Activated CD8-positive, alpha-beta memory T cell treated with anti-CD3 and anti-CD28 coated beads, Interleukin-2, amount 50 U/mL, for 48 hours (primary cell): ENCODE data around the gene TTC7B.

Experiments used
- DNase-seq: peaks from one replicate; pipeline ENCODE4 v3.0.0-alpha.2; 2020

TTC7B gene

DNA sequence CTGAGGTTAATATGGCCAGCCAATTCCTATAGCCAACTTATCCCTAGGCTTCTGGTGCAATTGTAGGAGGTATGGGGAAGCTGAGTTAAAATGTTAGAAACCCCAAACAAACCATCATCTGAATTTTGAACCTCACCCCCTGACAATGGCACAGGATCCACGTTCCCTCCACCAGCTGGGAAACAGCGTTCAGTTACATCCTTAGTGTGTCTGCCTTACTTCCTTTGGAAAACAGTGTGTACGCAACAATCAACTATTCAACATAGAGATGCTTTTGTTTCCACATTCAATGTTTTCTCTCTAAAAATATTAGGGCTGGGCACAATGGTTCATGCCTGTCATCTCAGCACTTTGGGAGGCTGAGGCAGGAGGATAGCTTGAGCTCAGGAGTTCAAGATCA, 203.4 kb downstream of the TTC7B start:
- no peak for DNase-seq

DNA sequence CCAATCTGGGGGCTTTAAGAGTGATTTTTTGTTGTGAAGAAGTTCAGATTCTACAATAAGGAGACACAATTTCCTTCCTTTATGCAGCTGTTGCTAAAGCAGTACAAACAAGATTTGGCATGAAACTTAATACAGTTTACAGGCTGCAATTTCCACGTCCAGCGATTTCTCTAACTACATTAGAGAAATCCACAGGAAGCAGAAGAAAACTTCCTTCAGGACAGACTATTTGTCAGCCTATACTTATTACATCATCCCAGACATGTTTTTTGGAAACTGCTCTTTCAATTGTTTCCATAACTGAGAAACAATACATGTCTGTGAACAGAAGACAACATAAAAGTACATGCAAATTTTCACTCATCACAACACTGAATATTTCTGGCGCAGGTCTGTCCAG, 204.3 kb downstream of the TTC7B start:
- no peak for DNase-seq

DNA sequence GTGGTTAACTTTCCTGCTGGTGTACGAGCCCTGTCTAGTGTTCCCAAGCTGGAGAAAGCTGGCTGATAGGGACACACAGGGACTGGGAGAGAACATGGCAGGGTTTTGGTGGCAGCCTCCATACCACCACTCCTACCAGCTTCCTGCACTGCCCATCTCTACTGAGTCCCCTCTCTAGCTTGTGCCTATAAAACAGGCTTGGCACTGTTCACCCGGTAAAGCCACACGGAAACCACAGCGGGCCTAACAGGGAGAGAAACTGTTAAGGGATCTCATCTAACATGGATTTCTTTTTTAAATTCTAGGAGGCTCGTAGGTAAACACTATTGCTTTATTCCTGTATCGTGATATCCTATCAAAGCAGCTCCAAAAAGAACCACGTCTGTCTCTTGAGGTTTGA, 204.7 kb downstream of the TTC7B start:
- DNase-seq = no peak

DNA sequence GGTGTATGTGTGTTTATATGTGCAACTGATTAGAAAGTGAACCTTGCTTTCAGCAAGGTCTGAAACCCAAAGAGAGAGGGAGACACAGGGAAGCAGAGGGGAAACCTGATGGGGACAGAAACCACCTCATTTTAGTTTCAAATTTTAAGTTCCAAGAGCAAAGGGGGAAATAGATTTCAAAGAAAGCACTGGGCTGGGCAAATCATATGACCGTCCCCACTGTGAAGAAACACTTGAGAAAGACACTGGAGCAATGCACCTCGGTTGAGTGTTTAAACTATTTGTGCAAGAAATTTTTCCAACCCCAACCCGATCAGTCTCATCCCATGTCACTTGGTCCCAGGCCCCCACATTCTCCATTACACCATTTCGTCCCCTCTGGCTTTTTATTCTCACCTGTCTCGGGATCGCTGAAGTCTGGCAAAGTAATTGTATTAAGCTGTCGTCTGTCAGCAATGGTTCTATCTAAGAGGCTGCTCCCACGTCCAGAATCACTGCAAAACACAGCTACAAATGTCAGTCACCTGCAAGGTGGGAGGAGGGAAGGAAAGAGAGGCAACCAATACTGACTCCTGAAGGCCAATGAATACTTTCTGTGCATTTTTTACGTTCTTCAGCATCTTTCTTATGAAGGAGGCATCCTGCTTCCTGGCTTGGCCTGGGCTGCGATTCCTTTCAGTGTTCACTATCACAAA, 205.7 kb downstream of the TTC7B start:
- no peak for DNase-seq

DNA sequence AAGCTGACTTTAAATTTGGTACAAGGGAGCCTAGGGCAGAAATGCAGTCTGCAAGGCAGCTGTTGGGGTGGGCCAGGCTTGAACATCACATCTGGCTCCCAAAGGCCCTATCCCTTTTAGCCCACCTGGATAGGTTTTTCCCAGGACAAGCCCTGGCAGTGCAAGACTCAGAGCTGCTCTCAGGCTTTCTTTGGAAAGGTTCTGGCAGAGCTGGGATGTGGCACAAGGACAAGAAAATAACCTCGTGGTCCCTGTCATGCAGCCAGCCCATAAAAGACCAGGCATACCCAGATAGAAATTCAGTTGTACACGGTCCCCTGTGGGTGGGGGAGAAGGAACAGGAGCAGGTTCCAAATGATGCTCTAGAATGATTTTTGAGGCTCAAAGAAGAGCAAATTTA, 206.9 kb downstream of the TTC7B start:
- DNase-seq = no peak

DNA sequence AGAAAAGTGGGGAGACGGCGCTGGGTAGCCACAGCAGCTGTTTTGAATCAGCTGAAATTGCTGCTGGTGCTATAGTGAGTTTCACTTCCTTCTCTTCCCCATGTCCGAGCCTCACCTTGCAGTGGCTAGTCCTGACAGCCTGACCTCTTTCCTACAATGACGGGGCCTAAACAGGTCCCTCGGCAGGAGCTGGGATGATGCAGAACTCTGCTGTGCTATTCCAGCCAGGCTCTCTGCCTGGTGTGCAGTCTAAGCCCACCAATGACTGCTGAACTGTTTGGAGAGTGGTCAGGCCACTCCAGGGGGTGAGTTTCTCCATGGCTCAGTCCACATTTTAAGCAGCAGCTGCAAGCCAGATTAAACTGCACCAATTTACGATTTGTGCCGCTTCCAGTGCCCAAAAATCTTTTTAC, 207.3 kb downstream of the TTC7B start:
- no peak for DNase-seq

DNA sequence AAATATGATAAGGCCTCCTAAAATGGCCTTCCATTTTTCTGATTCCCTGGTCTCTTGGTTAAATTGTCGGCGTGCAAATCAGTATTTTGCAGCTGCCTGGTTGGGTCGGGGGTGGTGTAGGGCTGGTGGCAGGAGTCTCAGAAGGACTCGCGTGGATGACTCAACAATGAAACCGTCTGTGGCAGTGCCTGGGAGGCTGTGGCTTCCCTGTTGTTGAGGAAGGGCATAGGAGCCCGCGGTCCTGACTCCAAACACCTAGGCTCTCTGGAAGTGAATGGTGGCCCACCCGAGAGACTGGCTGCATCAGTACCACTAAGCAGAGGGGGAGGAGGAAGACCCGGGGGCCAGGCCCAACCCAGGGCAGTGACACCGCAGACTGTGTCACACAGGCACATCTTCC, 207.9 kb downstream of the TTC7B start:
- DNase-seq = no peak

DNA sequence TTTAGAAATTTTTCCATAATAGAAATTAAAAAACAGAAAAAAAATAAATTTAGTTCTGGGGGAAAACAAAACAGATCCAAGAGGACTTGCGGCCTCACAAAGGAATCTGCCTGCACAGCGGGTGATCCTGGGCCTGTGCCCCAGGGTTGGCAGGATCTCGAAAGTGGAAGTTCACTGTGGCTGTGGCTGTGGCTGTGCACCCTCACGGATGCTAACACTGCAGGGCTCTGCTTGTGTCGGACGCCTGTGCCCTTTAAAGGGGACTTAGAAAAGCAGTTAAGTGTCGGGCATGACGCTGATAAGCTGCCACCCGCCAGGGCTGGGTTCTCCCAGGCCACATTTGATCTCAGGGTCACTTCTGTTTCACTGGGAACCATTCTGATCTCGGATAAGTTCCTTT, 209.1 kb downstream of the TTC7B start:
- no peak for DNase-seq

DNA sequence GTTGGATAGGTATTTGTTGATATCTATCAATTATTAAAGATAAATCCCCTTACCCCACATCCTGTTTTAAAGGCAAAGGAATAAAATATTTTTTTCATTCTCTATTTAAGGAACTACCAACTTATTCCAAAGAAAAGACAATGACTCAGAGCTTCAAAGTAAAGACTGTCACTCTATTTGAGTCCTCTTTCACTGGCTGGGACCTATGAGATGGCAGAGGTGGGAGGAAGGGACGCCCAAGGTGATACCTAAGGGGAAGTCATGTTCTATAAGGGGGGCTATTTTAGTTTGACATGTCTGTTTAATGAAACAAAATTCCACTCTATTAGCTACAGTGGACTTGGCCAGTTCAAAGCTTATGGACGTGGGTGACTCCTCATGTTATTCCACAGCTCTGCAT, 209.8 kb downstream of the TTC7B start:
- DNase-seq = no peak

DNA sequence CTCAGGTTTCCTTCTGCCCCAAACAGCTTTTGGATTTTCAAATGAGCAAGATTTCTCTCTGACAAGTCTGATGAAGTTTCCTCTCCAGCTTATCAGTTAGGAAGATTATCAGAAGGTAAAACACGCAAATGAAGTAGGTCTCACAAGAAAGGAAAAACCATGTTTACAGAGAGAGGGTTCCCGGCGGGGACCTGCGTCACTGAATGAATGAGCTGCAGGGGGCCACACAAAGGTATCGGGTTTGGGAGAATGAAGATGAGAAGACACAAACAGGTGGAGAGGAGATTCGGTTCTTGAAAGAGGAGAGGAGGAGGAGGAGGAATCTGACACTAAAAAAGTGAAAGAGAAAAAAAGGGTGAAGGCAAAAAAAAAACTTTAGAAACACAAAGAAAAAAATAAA, 210.8 kb downstream of the TTC7B start:
- DNase-seq = no peak

DNA sequence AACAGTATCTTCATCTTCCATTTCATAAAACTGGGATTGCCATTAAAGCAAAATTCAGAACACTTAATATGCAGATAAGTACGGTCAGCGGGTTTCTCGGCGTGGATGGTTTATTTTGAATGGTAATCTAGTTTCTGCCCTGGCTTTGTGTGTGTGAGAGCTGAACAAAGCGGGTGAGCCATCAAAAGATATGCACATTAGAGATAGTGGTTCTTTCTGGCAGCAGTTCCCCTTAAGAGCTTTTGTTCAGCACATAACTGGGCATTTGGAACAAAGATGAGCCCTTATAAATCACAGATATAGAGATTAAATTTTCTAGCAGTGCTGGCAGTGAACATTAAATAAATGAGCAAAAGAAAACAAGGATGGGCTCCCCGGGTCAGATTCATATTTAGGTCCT, 211.9 kb downstream of the TTC7B start:
- DNase-seq = no peak

DNA sequence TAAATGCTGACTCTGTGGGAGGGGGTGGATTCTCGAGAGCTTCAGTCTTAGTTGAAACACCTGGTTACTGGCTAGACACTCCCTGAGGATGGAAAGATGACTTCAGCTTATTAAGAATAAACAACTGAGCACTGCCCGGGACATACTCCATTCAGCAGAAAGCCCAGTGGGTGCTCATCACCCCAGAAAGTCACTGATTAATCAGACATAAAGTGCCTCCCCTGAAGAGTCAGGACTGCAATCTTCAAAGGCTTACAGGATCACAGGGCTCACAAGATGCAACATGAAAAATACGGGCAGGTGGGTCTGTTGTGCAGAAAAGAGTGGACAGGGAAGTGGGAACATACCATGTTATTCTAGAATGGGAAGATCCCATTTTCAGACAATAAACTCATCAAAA, 212.4 kb downstream of the TTC7B start:
- no peak for DNase-seq

DNA sequence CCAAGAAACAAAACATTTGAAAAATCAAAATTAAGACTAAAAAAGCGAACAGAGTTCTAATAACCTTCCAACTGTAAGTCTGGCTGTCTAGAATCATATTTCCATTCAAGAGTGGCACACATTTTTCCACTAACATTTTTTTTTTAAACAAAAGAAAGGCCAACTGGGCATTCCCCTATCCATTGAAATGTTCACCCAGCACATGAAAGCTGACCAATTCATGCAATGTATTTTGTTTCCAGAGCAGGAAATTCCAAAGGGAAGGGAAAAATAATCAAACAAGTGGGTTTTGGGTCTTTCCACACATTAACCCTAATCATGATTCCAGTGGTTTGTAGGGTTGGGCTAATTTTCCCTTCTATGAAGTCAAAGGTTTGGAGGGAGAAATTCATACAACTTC, 212.9 kb downstream of the TTC7B start:
- DNase-seq = no peak

DNA sequence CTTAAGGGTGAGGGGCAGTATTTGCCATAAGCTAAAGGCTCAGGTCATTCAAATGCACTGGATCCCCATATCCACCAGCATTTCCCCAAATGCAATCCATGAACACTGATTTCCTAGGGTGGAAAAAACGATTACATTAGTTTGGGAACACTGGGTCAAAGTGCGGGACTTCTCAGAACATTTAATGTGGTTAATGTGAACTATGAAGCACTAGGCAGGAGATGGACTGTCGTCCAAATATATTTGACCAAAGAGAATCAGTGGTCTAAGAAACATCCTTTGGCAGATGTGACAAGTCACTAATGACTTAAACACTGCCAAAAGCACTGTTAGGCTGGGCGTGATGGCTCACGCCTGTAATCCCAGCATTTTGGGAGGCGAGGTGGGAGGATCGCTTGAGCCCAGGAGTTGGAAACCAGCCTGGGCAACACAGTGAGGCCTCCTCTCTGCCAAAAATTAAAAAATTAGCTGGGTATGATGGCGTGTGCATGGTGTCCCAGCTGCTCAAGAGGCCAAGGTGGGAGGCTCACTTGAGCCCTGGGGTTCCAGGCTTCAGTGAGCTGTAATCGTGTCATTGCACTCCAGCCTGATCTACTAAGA, 214.0 kb downstream of the TTC7B start:
- DNase-seq = no peak

DNA sequence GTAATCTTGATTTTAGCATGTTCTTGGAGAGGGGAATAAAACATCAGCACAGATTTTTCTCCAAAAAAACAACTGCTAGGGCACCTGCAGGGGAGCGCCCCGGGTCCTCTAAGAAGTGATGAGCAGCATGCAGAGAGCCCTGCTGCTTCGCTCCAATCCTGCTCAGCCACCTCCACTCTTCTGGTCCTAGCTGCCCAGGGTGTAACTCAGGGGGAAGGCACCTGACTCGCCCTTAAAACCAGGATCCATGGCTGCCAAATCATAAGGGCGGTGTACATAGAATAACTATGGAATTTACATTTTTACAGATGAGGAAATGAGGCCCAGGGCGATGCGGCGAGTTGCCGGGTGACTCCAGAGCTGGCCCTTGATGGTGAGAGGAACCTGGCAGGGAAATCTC, 214.7 kb downstream of the TTC7B start:
- DNase-seq = no peak

DNA sequence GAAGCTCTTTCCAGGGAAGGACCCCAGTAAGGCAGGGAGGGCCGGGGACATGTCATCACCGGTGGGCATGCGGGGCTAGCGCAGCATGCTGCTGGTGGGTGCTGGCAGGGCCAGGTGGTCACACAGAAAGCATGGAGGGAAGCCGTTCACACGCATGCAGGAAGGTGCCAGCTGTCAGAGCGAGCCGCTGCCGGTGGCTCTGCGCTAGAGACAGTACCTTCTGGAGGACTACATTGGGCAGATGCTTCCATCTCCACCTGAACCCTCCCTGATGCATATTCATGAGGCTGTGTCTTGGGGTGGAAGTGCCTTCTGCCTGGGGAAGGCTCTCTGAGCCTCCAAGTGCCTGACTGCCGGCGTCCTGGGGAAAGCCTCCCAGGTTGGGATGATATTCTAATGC, 215.6 kb downstream of the TTC7B start:
- DNase-seq = no peak

DNA sequence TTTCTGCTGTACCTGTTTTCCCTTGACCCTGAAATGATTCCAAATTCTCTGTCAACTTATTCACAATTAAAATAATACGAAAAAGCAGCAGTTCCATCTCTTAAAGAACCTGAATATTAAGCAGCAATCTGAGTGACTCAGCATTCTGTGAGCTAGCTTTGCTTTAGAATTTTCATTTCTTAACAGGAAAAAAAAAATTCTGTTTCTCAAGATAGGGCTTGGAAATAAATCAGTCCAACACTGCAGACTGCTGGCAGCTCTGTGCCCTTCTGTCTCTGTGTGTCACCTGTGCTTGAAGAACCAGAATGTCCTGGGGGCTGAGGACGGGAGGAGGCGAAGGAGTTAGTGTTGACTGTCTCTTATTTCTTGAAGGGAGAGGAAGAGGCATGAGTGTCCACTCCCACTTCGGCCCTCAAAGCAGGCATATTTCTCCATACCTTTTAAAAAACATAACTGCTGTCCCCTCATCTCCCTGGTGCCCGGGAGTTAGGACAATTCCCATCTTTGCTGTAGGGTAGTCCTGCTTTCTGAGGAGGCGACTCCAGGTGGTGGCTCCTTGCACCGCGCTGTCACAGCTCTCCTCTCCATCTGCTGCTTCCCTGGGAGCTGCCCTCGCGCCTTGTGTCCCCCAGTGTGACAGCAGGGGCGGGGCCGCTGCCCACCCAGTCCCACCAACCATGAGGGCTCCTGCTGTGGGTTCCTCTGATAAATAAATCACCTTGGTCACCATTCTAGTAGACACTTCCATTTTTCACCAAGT, 216.3 kb downstream of the TTC7B start:
- DNase-seq = no peak

DNA sequence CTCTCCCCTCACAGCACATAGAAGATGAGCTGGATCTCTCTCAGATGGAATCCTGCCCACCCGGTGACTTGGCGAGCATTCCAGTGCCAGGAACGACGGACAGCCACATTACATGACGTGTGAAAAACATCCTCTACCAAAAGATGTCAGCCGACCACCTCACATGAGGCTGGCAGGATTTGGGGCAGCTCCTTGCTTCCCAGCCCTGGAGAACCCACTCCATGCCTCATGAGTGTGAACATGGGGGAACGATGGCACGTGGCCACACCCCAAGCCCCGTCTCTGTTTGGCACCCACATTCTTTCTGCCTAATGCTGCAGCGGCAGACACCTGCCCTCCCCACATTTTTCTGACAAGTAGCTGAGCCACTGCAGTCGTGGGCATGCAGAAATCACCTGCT, 216.9 kb downstream of the TTC7B start:
- no peak for DNase-seq

DNA sequence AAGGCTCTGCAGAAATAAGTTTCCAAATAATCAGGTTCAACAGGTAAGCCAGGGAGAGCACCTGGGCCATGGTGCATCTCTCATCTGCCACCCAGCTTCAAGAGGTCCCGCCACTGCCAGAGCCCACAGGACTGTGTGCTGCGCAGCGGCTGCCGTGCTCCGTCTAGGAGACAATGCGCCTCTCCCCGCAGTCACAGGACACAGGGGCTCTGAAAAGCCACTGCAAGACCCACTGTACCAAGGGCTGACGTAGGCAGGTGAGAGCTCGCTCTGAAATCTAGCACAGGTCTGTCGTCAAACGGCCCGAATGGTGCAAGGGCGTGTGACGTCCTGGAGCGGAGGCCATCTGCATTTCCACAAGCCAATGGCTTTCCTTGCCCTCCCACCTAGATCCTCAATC, 218.3 kb downstream of the TTC7B start:
- DNase-seq = no peak

DNA sequence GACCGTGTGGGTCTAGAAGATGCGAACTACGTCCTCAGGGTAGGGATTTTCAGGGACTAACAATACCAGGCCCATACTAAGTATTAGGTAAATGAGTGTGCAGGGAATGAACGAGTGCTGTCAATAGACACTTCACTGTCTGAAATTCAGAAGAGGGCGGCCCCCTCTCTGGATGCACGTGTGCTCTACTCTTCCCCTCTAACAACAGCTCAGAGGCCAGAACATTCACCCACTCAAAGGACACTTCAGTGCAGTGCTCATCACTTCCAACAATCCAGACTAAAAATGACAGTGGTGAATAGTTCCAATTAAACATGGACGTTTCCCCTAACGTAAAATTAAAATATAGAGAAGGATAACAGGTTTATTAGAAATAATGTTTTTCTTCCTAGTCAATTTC, 219.5 kb downstream of the TTC7B start:
- DNase-seq = no peak

DNA sequence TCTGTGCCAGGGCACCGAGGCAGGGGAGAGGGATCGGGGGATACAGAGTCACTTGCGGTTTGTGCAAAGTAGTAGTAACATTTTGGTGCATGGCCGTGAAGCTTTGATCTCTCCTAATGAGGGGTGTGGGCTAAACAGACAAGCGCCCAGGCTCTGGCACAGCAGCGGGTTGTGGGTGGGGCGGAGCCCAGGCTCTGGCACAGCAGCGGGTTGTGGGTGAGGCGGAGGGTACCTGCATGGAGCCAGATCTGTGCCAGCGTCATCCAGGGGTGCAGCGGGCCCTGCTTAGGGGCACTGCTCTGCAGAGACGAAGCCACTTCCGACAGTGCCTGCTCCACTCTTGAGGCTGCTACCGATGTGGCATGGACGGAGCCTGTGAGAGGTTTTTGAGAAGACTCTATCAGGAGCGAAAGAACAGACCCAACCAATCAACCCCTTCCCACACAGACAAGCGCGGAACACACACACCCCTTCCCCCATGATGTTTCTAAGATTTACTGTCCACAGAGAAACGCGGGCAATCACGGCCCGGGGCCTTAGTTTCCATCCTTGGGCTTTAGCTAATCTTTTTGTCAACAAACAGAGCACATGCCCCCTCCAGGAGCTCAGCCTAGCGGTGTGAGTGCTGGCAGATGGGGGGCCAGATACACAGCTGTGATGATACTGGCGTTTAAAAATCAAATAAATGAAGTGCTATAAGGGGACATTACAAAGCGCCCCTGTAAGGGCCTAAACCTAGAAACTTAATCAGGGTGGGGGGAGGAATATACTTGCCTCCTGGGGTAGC, 222.8 kb downstream of the TTC7B start:
- no peak for DNase-seq

DNA sequence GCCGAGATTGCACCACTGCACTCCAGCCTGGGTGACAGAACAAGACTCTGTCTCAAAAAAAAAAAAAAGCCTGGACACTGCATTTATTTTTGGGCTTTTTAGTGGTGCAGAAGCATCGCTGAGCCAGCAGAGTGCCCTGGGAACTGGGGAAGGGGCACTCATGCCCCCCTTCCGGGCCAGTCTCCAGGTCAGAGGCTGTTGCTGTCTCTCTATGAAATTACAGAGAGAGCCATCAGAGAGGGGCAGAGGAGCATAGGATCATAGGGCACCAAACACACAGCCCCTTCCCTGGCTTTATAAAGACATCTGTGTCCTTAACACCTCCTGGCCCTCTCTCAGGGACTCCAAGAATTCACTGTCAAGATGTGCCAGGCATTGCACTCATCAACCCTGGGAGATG, 223.6 kb downstream of the TTC7B start:
- DNase-seq = no peak

DNA sequence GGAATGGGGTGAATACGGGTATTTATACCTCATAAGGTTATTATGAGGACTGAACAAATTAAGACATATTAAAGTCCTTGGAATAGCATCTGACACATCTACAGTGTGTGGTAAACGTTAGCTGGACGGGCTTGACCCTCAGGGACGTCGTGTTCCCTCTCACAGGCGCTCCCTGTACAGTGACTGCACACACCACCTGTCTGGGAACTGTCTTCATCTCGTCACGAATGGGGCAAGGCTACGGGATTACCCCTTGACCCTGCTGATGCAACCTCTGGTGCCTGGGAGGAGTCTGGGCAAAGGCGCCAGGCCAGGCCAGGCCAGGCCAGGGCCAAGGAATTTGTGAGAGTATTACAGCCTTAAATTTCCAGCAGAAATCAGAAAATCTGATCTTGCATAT, 228.3 kb downstream of the TTC7B start:
- no peak for DNase-seq
